ENCODE results near the gene ZNF577.

The ZNF577 gene

GRCh38 chr19:51837145-51837544, 50.6 kb downstream of the ZNF577 start:
- Histone ChIP-seq H3K36me3 (ENCODE audit: control insufficient read depth, insufficient read depth, low read length) (no peaks in the 10 kb centered on the region), H3K4me1 (ENCODE audit: control insufficient read depth, low read depth, low read length) (no peaks in the 10 kb centered on the region), H3K23ac (ENCODE audit: low read length) (no peak overlapping the region), H2BK120ac (ENCODE audit: low read depth, low read length) (no peak overlapping the region), H2AK5ac (ENCODE audit: low read length) (no peak overlapping the region), H2BK5ac (ENCODE audit: low read length) (no peak overlapping the region), H4K8ac (ENCODE audit: low read depth, low read length) (no peak overlapping the region), H3K4me3 (ENCODE audit: low read length) (no peak overlapping the region), H3K4ac (ENCODE audit: low read depth, low read length) (no peak overlapping the region), H3K9ac (ENCODE audit: low read length) (no peak overlapping the region), H2BK15ac (replicated peaks; ENCODE audit: low read depth) (no peak overlapping the region), H3K79me1 (ENCODE audit: low read length) (no peaks in the 10 kb centered on the region), H3K79me2 (ENCODE audit: control insufficient read depth, insufficient read depth, low read length) (no peaks in the 10 kb centered on the region), H3K18ac (ENCODE audit: low read length) (no peak overlapping the region), H3K27me3 (ENCODE audit: insufficient read depth, low read length, poor library complexity) (no peaks in the 10 kb centered on the region), H3K27ac (ENCODE audit: low read depth, low read length) (no peak overlapping the region), H3K56ac (ENCODE audit: low read length) (no peak overlapping the region), H3K4me2 (ENCODE audit: low read length) (no peak overlapping the region), H4K5ac (ENCODE audit: low read length) (no peak overlapping the region)
- WGBS (ENCODE audit: extremely low coverage, insufficient coverage, low lambda C conversion rate): no CpG with 5 or more reads among the region's 2 CpGs
- no peak for DNase-seq

- H2AK5ac ChIP-seq (ENCODE audit: low read length): no peak overlapping the region
- H3K23ac ChIP-seq (ENCODE audit: low read length): no peak overlapping the region
- peak; percentile 18 for DNase-seq
- no peak overlapping the region for H3K9ac ChIP-seq (ENCODE audit: low read length)
- H3K4me1 ChIP-seq (ENCODE audit: control insufficient read depth, low read depth, low read length): no peaks in the 10 kb centered on the region
- H3K4me3 ChIP-seq (ENCODE audit: low read length): no peak overlapping the region
- H2BK120ac ChIP-seq (ENCODE audit: low read depth, low read length): no peak overlapping the region
- H4K8ac ChIP-seq (ENCODE audit: low read depth, low read length): no peak overlapping the region
- H3K79me2 ChIP-seq (ENCODE audit: control insufficient read depth, insufficient read depth, low read length): no peaks in the 10 kb centered on the region
- no peaks in the 10 kb centered on the region for H3K79me1 ChIP-seq (ENCODE audit: low read length)
- no CpG with 5 or more reads among the region's 2 CpGs for WGBS (ENCODE audit: extremely low coverage, insufficient coverage, low lambda C conversion rate)
- H3K4me2 ChIP-seq (ENCODE audit: low read length): no peak overlapping the region
- H3K36me3 ChIP-seq (ENCODE audit: control insufficient read depth, insufficient read depth, low read length): no peaks in the 10 kb centered on the region
- H3K27ac ChIP-seq (ENCODE audit: low read depth, low read length): no peak overlapping the region
- no peak overlapping the region for H4K5ac ChIP-seq (ENCODE audit: low read length)
- H3K4ac ChIP-seq (ENCODE audit: low read depth, low read length): no peak overlapping the region
- H3K56ac ChIP-seq (ENCODE audit: low read length): no peak overlapping the region
- H2BK15ac ChIP-seq (replicated peaks; ENCODE audit: low read depth): no peak overlapping the region
- no peak overlapping the region for H2BK5ac ChIP-seq (ENCODE audit: low read length)
- no peak overlapping the region for H3K18ac ChIP-seq (ENCODE audit: low read length)
- no peaks in the 10 kb centered on the region for H3K27me3 ChIP-seq (ENCODE audit: insufficient read depth, low read length, poor library complexity)
These were observed 57.5 kb downstream of the ZNF577 start for GRCh38 chr19:51830274-51830673.

- Histone ChIP-seq H3K4me1 (ENCODE audit: control insufficient read depth, low read depth, low read length) (no peaks in the 10 kb centered on the region), H3K79me1 (ENCODE audit: low read length) (no peaks in the 10 kb centered on the region), H3K79me2 (ENCODE audit: control insufficient read depth, insufficient read depth, low read length) (no peaks in the 10 kb centered on the region), H4K5ac (ENCODE audit: low read length) (no peak overlapping the region), H3K27me3 (ENCODE audit: insufficient read depth, low read length, poor library complexity) (no peaks in the 10 kb centered on the region), H3K9ac (ENCODE audit: low read length) (no peak overlapping the region), H3K4me3 (ENCODE audit: low read length) (no peak overlapping the region), H3K4ac (ENCODE audit: low read depth, low read length) (no peak overlapping the region), H3K23ac (ENCODE audit: low read length) (no peak overlapping the region), H2BK120ac (ENCODE audit: low read depth, low read length) (no peak overlapping the region), H3K56ac (ENCODE audit: low read length) (no peak overlapping the region), H2AK5ac (ENCODE audit: low read length) (no peak overlapping the region), H2BK15ac (replicated peaks; ENCODE audit: low read depth) (no peak overlapping the region), H2BK5ac (ENCODE audit: low read length) (no peak overlapping the region), H3K4me2 (ENCODE audit: low read length) (no peak overlapping the region), H3K36me3 (ENCODE audit: control insufficient read depth, insufficient read depth, low read length) (no peaks in the 10 kb centered on the region), H3K27ac (ENCODE audit: low read depth, low read length) (no peak overlapping the region), H4K8ac (ENCODE audit: low read depth, low read length) (no peak overlapping the region), H3K18ac (ENCODE audit: low read length) (no peak overlapping the region)
- WGBS (ENCODE audit: extremely low coverage, insufficient coverage, low lambda C conversion rate): no CpG with 5 or more reads among the region's 13 CpGs
- DNase-seq: no peak
These were observed 63.3 kb downstream of the ZNF577 start for GRCh38 chr19:51824281-51825005.

- Histone ChIP-seq H4K8ac (ENCODE audit: low read depth, low read length) (no peak overlapping the region), H3K18ac (ENCODE audit: low read length) (no peak overlapping the region), H3K4me3 (ENCODE audit: low read length) (no peak overlapping the region), H3K4ac (ENCODE audit: low read depth, low read length) (no peak overlapping the region), H3K4me1 (ENCODE audit: control insufficient read depth, low read depth, low read length) (no peaks in the 10 kb centered on the region), H3K23ac (ENCODE audit: low read length) (no peak overlapping the region), H3K79me2 (ENCODE audit: control insufficient read depth, insufficient read depth, low read length) (no peaks in the 10 kb centered on the region), H2BK15ac (replicated peaks; ENCODE audit: low read depth) (no peak overlapping the region), H3K9ac (ENCODE audit: low read length) (no peak overlapping the region), H3K56ac (ENCODE audit: low read length) (no peak overlapping the region), H3K36me3 (ENCODE audit: control insufficient read depth, insufficient read depth, low read length) (no peaks in the 10 kb centered on the region), H2BK5ac (ENCODE audit: low read length) (no peak overlapping the region), H2BK120ac (ENCODE audit: low read depth, low read length) (no peak overlapping the region), H3K27me3 (ENCODE audit: insufficient read depth, low read length, poor library complexity) (no peaks in the 10 kb centered on the region), H3K27ac (ENCODE audit: low read depth, low read length) (no peak overlapping the region), H2AK5ac (ENCODE audit: low read length) (no peak overlapping the region), H3K4me2 (ENCODE audit: low read length) (no peak overlapping the region), H3K79me1 (ENCODE audit: low read length) (no peaks in the 10 kb centered on the region), H4K5ac (ENCODE audit: low read length) (no peak overlapping the region)
- DNase-seq: no peak
- WGBS (ENCODE audit: extremely low coverage, insufficient coverage, low lambda C conversion rate): no CpG with 5 or more reads among the region's 3 CpGs
These were observed 64.8 kb downstream of the ZNF577 start for GRCh38 chr19:51822946-51823345.

- DNase-seq: no peak
- Histone ChIP-seq H3K4me3 (ENCODE audit: low read length) (no peak overlapping the region), H3K79me2 (ENCODE audit: control insufficient read depth, insufficient read depth, low read length) (no peaks in the 10 kb centered on the region), H3K56ac (ENCODE audit: low read length) (no peak overlapping the region), H2BK5ac (ENCODE audit: low read length) (no peak overlapping the region), H3K4me1 (ENCODE audit: control insufficient read depth, low read depth, low read length) (no peaks in the 10 kb centered on the region), H2BK15ac (replicated peaks; ENCODE audit: low read depth) (no peak overlapping the region), H3K23ac (ENCODE audit: low read length) (no peak overlapping the region), H3K18ac (ENCODE audit: low read length) (no peak overlapping the region), H4K8ac (ENCODE audit: low read depth, low read length) (no peak overlapping the region), H2AK5ac (ENCODE audit: low read length) (no peak overlapping the region), H3K4ac (ENCODE audit: low read depth, low read length) (no peak overlapping the region), H3K4me2 (ENCODE audit: low read length) (no peak overlapping the region), H3K27me3 (ENCODE audit: insufficient read depth, low read length, poor library complexity) (no peaks in the 10 kb centered on the region), H4K5ac (ENCODE audit: low read length) (no peak overlapping the region), H3K79me1 (ENCODE audit: low read length) (no peaks in the 10 kb centered on the region), H3K36me3 (ENCODE audit: control insufficient read depth, insufficient read depth, low read length) (no peaks in the 10 kb centered on the region), H3K27ac (ENCODE audit: low read depth, low read length) (no peak overlapping the region), H2BK120ac (ENCODE audit: low read depth, low read length) (no peak overlapping the region), H3K9ac (ENCODE audit: low read length) (no peak overlapping the region)
- no CpG with 5 or more reads among the region's 2 CpGs for WGBS (ENCODE audit: extremely low coverage, insufficient coverage, low lambda C conversion rate)
These were observed 65.4 kb downstream of the ZNF577 start for GRCh38 chr19:51822325-51822724.

GRCh38 chr19:51821921-51822320, 65.8 kb downstream of the ZNF577 start:
- H3K79me1 ChIP-seq (ENCODE audit: low read length): no peaks in the 10 kb centered on the region
- no peak overlapping the region for H2BK5ac ChIP-seq (ENCODE audit: low read length)
- H3K4me3 ChIP-seq (ENCODE audit: low read length): no peak overlapping the region
- H4K5ac ChIP-seq (ENCODE audit: low read length): no peak overlapping the region
- H2AK5ac ChIP-seq (ENCODE audit: low read length): no peak overlapping the region
- H3K79me2 ChIP-seq (ENCODE audit: control insufficient read depth, insufficient read depth, low read length): no peaks in the 10 kb centered on the region
- H3K27me3 ChIP-seq (ENCODE audit: insufficient read depth, low read length, poor library complexity): no peaks in the 10 kb centered on the region
- H3K18ac ChIP-seq (ENCODE audit: low read length): no peak overlapping the region
- no peaks in the 10 kb centered on the region for H3K36me3 ChIP-seq (ENCODE audit: control insufficient read depth, insufficient read depth, low read length)
- H3K27ac ChIP-seq (ENCODE audit: low read depth, low read length): no peak overlapping the region
- H3K4me2 ChIP-seq (ENCODE audit: low read length): no peak overlapping the region
- no peak overlapping the region for H2BK15ac ChIP-seq (replicated peaks; ENCODE audit: low read depth)
- H3K4ac ChIP-seq (ENCODE audit: low read depth, low read length): no peak overlapping the region
- no peak overlapping the region for H2BK120ac ChIP-seq (ENCODE audit: low read depth, low read length)
- no peak overlapping the region for H4K8ac ChIP-seq (ENCODE audit: low read depth, low read length)
- no peak overlapping the region for H3K56ac ChIP-seq (ENCODE audit: low read length)
- H3K4me1 ChIP-seq (ENCODE audit: control insufficient read depth, low read depth, low read length): no peaks in the 10 kb centered on the region
- H3K9ac ChIP-seq (ENCODE audit: low read length): no peak overlapping the region
- no peak for DNase-seq
- no peak overlapping the region for H3K23ac ChIP-seq (ENCODE audit: low read length)

Measured in mesendoderm (in vitro differentiated cells).